Measurements from ENCODE around the gene SDK1. TPM values are rescaled to one million over a fixed set of nuclear protein-coding genes. Genes with fewer than 3 reads are reported as not detected.

SDK1 gene
- total and polyA plus RNA-seq, 2 donors (not counting 3 experiments of a cell fraction or from before 2014, with no cell fraction given), result 1.6 to 3.9 TPM

GRCh38 chr7:3309140-3309539 is 8.1 kb downstream of the SDK1 start:
- ChIA-PET POLR2A (no interaction called here), CTCF (interaction anchor here (0.7 kb wide), 1 partner anchor 8 kb away, joined by 3 read pairs; the partner anchor contains the start of gene SDK1)
- BruUV-seq (replicated peaks), result no TSS peak
- H3K36me3 ChIP-seq (ENCODE audit: control insufficient read depth in 2 of 2, extremely low read depth in 1 of 2, insufficient read depth in 2 of 2, low read length in 2 of 2), result no peaks in the 10 kb centered on the region
- no peaks in the 10 kb centered on the region for H4K20me1 ChIP-seq (replicated peaks; ENCODE audit: control insufficient read depth, extremely low read depth, insufficient read depth, low read length)
- no peaks in the 10 kb centered on the region for H3K9me1 ChIP-seq (replicated peaks; ENCODE audit: control insufficient read depth, extremely low read depth, insufficient read depth, low read length)
- no peaks in the 10 kb centered on the region for H3K79me2 ChIP-seq (ENCODE audit: control insufficient read depth, insufficient read depth, low read length)
- dilution Hi-C loops (cut with MboI; ENCODE audit: extremely low pct_ligation_motif_present, low sequenced_read_pairs), result no loop called here
- H3K27ac ChIP-seq (ENCODE audit: insufficient read depth, low read depth, low read length), result no peak overlapping the region
- no peaks in the 10 kb centered on the region for H3K4me1 ChIP-seq (ENCODE audit: control insufficient read depth, extremely low read depth, insufficient read depth, low read length)
- H3K4me2 ChIP-seq (ENCODE audit: insufficient read depth, low read length), result no peak overlapping the region
- H3K4me3 ChIP-seq (replicated peaks in 1 of 3; ENCODE audit: insufficient read depth in 1 of 3, low read depth in 1 of 3, low read length in 3 of 3), result no peak overlapping the region
- TF ChIP-seq POLR2AphosphoS5 (IDR thresholded peaks at IDR 0.05; ENCODE audit: insufficient read depth, low read depth, low read length), result no peak
- no peak for FAIRE-seq
- no peaks in the 10 kb centered on the region for H3K9me3 ChIP-seq (replicated peaks; ENCODE audit: control insufficient read depth, insufficient read depth, low read length)
- intact Hi-C loops (cut with micrococcal nuclease), result loop anchor here (10.0 kb wide), 2 partner anchors 444 to 1166 kb away; no protein-coding TSS in a partner anchor
- DNase-seq (ENCODE audit: low read depth, low spot score), result no peak
- peaks cover 8% of the 10 kb centered on the region in 2 experiments for H3K27me3 ChIP-seq (ENCODE audit: control insufficient read depth in 2 of 2, insufficient read depth in 2 of 2, low read length in 2 of 2)
- H2AFZ ChIP-seq (ENCODE audit: low read depth, low read length), result no peak overlapping the region
- H3K9ac ChIP-seq (replicated peaks; ENCODE audit: extremely low read depth, insufficient read depth, low read length), result no peak overlapping the region

- Histone ChIP-seq H3K36me3 (ENCODE audit: control insufficient read depth in 2 of 2, extremely low read depth in 1 of 2, insufficient read depth in 2 of 2, low read length in 2 of 2) (no peaks in the 10 kb centered on the region), H3K9me3 (replicated peaks; ENCODE audit: control insufficient read depth, insufficient read depth, low read length) (no peaks in the 10 kb centered on the region), H3K4me2 (ENCODE audit: insufficient read depth, low read length) (no peak overlapping the region), H3K79me2 (ENCODE audit: control insufficient read depth, insufficient read depth, low read length) (no peaks in the 10 kb centered on the region), H2AFZ (ENCODE audit: low read depth, low read length) (no peak overlapping the region), H3K4me3 (replicated peaks in 1 of 3; ENCODE audit: insufficient read depth in 1 of 3, low read depth in 1 of 3, low read length in 3 of 3) (no peak overlapping the region), H3K9me1 (replicated peaks; ENCODE audit: control insufficient read depth, extremely low read depth, insufficient read depth, low read length) (no peaks in the 10 kb centered on the region), H4K20me1 (replicated peaks; ENCODE audit: control insufficient read depth, extremely low read depth, insufficient read depth, low read length) (no peaks in the 10 kb centered on the region), H3K9ac (replicated peaks; ENCODE audit: extremely low read depth, insufficient read depth, low read length) (no peak overlapping the region), H3K27ac (ENCODE audit: insufficient read depth, low read depth, low read length) (no peak overlapping the region), H3K4me1 (ENCODE audit: control insufficient read depth, extremely low read depth, insufficient read depth, low read length) (no peaks in the 10 kb centered on the region), H3K27me3 (ENCODE audit: control insufficient read depth in 2 of 2, insufficient read depth in 2 of 2, low read length in 2 of 2) (peaks cover 3 to 4% of the 10 kb centered on the region in 2 experiments)
- dilution Hi-C loops (cut with MboI; ENCODE audit: extremely low pct_ligation_motif_present, low sequenced_read_pairs) (no loop called here), intact Hi-C loops (cut with micrococcal nuclease) (loop anchor here (10.0 kb wide), 2 partner anchors 445 to 1165 kb away; no protein-coding TSS in a partner anchor)
- ChIA-PET CTCF (interaction anchor here (0.7 to 1.0 kb wide), 2 partner anchors 9 kb away, joined by 3 to 4 read pairs; partner anchors contain the start of gene SDK1), POLR2A (no interaction called here)
- no peak for FAIRE-seq
- no TSS peak for BruUV-seq (replicated peaks)
- DNase-seq (ENCODE audit: low read depth, low spot score), result no peak
- no peak for TF ChIP-seq JUN (IDR thresholded peaks at IDR 0.05; ENCODE audit: borderline replicate concordance, insufficient read depth, insufficient read length, low read depth)
- TF ChIP-seq FOS (IDR thresholded peaks at IDR 0.05; ENCODE audit: borderline replicate concordance, insufficient read depth, low read length), result no peak
- TF ChIP-seq POLR2AphosphoS5 (IDR thresholded peaks at IDR 0.05; ENCODE audit: insufficient read depth, low read depth, low read length), result no peak
- TF ChIP-seq MYC (IDR thresholded peaks at IDR 0.05; ENCODE audit: low read depth, low read length), result no peak
- TF ChIP-seq MAX (IDR thresholded peaks at IDR 0.05; ENCODE audit: insufficient read depth, insufficient read length), result no peak
- TF ChIP-seq CTCF (IDR thresholded peaks at IDR 0.05; ENCODE audit: extremely low read depth in 1 of 2, insufficient read depth in 1 of 2, low read depth in 1 of 2, low read length in 2 of 2), result no peak
These were observed 8.9 kb downstream of the SDK1 start for GRCh38 chr7:3309956-3310355.

All from endothelial cell of umbilical vein (primary cell).